K562 (cell line): ENCODE measurements around the gene SPRN. TPM values are rescaled to one million over a fixed set of nuclear protein-coding genes. Genes with fewer than 3 reads are reported as not detected.
A peak's percentile ranks its signal among the peaks of the same experiment; 100 is the strongest.

Experiments
- ATAC-seq: fragments of 200-7000 bp; cut with Tn5 transposase; 3 replicates; pipeline ENCODE4 v1.9.1; 2020; ENCODE audit warnings: moderate library complexity
- BruUV-seq: library from RNA; stranded (reverse); fragments of 400-500 nt; replicated peaks from 2 replicates; lab custom pipeline; 2021; lab: Mats Ljungman, UMichigan
- CTCF ChIA-PET: fragments of 300-600 bp; formaldehyde crosslinking; extraction: SDS; loops from one replicate; lab custom pipeline; 2021; ENCODE audit warnings: low intra/inter-chr PET ratio; lab: Yijun Ruan, JAX
- POLR2A ChIA-PET: fragments of 300-600, 350-650 bp; sonication (Branson Sonifier 250); formaldehyde crosslinking; extraction: SDS; loops from one replicate; lab custom pipeline; 2021; ENCODE audit warnings: antibody characterized with exemption, inconsistent platforms; lab: Yijun Ruan, JAX
- DNase-seq, 4 experiments: peaks; one replicate each; pipeline versions ENCODE4 v3.0.0 to v3.0.0-alpha.2; 2011 to 2018; ENCODE audit warnings: low spot score in 3 of 4, mixed read lengths in 3 of 4; ENCODE audit errors: extremely low read depth in 1 of 4
- FAIRE-seq: peaks from 2 replicates; lab custom pipeline; 2011; peaks lifted over from hg19 to GRCh38; lab: Jason Lieb, UNC
- H2AFZ ChIP-seq: 2 replicates; pipeline ENCODE4 v1.6.0; 2011; ENCODE audit warnings: low read depth, low read length, control low read depth, inconsistent platforms
- H3K27ac ChIP-seq: fragments of 200-600 bp; 3 replicates; pipeline ENCODE4 v1.8.0; 2011; ENCODE audit warnings: low read depth, mild to moderate bottlenecking, control low read depth, inconsistent platforms, low read length, moderate library complexity, mixed read lengths; ENCODE audit errors: extremely low read depth
- H3K27me3 ChIP-seq, 2 experiments: fragments of 300-600 bp in 1 of 2; 2 replicates in 1 of 2; 3 replicates in 1 of 2; pipeline versions ENCODE4 v1.6.0 to v1.8.0; 2011; ENCODE audit warnings: inconsistent platforms in 2 of 2, low read length in 2 of 2, mild to moderate bottlenecking in 1 of 2, mixed read lengths in 1 of 2, moderate library complexity in 1 of 2; ENCODE audit not compliant: control insufficient read depth in 2 of 2, insufficient read depth in 2 of 2
- H3K36me3 ChIP-seq: fragments of 300-600 bp; 3 replicates; pipeline ENCODE4 v1.8.0; 2011; ENCODE audit warnings: mild to moderate bottlenecking, low read length, inconsistent platforms; ENCODE audit not compliant: control insufficient read depth, insufficient read depth
- H3K4me1 ChIP-seq, 2 experiments: fragments of 200-600 bp in 1 of 2; replicated peaks in 1 of 2; 2 replicates in 1 of 2; 3 replicates in 1 of 2; pipeline versions ENCODE4 v1.5.1 to v1.8.0; 2011; ENCODE audit warnings: inconsistent platforms in 2 of 2, low read length in 2 of 2, mild to moderate bottlenecking in 1 of 2, mixed read lengths in 1 of 2, moderate library complexity in 1 of 2; ENCODE audit not compliant: control insufficient read depth in 2 of 2, insufficient read depth in 2 of 2
- H3K4me2 ChIP-seq: 2 replicates; pipeline ENCODE4 v1.6.1; 2011; ENCODE audit warnings: low read length, control low read depth, inconsistent platforms, mixed read lengths; ENCODE audit not compliant: insufficient read depth
- H3K4me3 ChIP-seq: fragments of 200-600 bp; sonication (generic), shearing (Covaris generic); 2 replicates; pipeline ENCODE4 v1.5.1; 2016; ENCODE audit warnings: control low read depth, inconsistent platforms
- H3K79me2 ChIP-seq: fragments of 200-600 bp; 3 replicates; pipeline ENCODE4 v1.8.0; 2011; ENCODE audit warnings: low read length, inconsistent platforms; ENCODE audit not compliant: control insufficient read depth, insufficient read depth
- H3K9ac ChIP-seq, 2 experiments: 2 replicates each; pipeline versions ENCODE4 v1.6.0 to v1.6.1; 2011; ENCODE audit warnings: low read depth in 2 of 2, low read length in 2 of 2, control low read depth in 1 of 2, inconsistent platforms in 1 of 2, mild to moderate bottlenecking in 1 of 2, mixed read lengths in 1 of 2; ENCODE audit not compliant: insufficient read depth in 1 of 2
- H3K9me1 ChIP-seq: one replicate; pipeline ENCODE4 v1.6.0; 2011; ENCODE audit warnings: inconsistent platforms, mild to moderate bottlenecking, low read length, moderate library complexity; ENCODE audit not compliant: control insufficient read depth, insufficient read depth
- H3K9me3 ChIP-seq: replicated peaks from 2 replicates; pipeline ENCODE4 v1.5.1; 2011; ENCODE audit warnings: low read depth, low read length, inconsistent platforms; ENCODE audit not compliant: control insufficient read depth, insufficient read depth
- H4K20me1 ChIP-seq: replicated peaks from 2 replicates; pipeline ENCODE4 v1.6.1; 2011; ENCODE audit warnings: low read length, inconsistent platforms, mixed read lengths; ENCODE audit not compliant: control insufficient read depth, insufficient read depth
- CBX5 ChIP-seq: IDR thresholded peaks from 2 replicates; pipeline ENCODE4 v1.6.1; 2014; ENCODE audit warnings: low read depth, borderline replicate concordance
- CREB1 ChIP-seq, 2 experiments: sonication (generic) in 1 of 2; formaldehyde crosslinking in 1 of 2; IDR thresholded peaks; 2 replicates each; pipeline versions ENCODE4 v1.6.1 to v1.8.0; 2012 to 2022; ENCODE audit warnings: inconsistent platforms in 1 of 2, mild to moderate bottlenecking in 1 of 2, missing genetic modification reagents in 1 of 2, moderate library complexity in 1 of 2
- CXXC5 ChIP-seq: fragments of 250-450 bp; sonication (Bioruptor Pico); IDR thresholded peaks from 2 replicates; pipeline ENCODE4 v1.8.0; 2022; ENCODE audit warnings: inconsistent platforms, mild to moderate bottlenecking, moderate library complexity
- EGR1 ChIP-seq: fragments of 450-650 bp; conservative IDR thresholded peaks from 2 replicates; pipeline ENCODE4 v1.6.1; 2017; ENCODE audit warnings: mild to moderate bottlenecking
- FOXA3 ChIP-seq, 2 experiments: fragments of 450-650 bp in 1 of 2; sonication (generic) in 1 of 2; formaldehyde crosslinking; IDR thresholded peaks in 1 of 2; conservative IDR thresholded peaks in 1 of 2; 2 replicates each; pipeline versions ENCODE4 v1.4.0 to v1.8.0; 2020 to 2022; ENCODE audit warnings: mild to moderate bottlenecking in 2 of 2, missing genetic modification reagents in 1 of 2
- MCM5 ChIP-seq: fragments of 450-650 bp; IDR thresholded peaks from 2 replicates; pipeline ENCODE4 v1.6.1; 2016; ENCODE audit warnings: low read depth
- MTA1 ChIP-seq: fragments of 450-650 bp; IDR thresholded peaks from 2 replicates; pipeline ENCODE4 v1.6.1; 2017; ENCODE audit warnings: borderline replicate concordance
- NFIC ChIP-seq: fragments of 450-650 bp; IDR thresholded peaks from 2 replicates; pipeline ENCODE4 v1.6.1; 2017; ENCODE audit warnings: mild to moderate bottlenecking, inconsistent platforms
- NFXL1 ChIP-seq: fragments of 450-650 bp; formaldehyde crosslinking; IDR thresholded peaks from 2 replicates; pipeline ENCODE4 v1.4.0; 2021; ENCODE audit warnings: mild to moderate bottlenecking
- PBX2 ChIP-seq, 2 experiments: IDR thresholded peaks in 1 of 2; conservative IDR thresholded peaks in 1 of 2; 2 replicates each; pipeline ENCODE4 v1.6.1; 2016; ENCODE audit warnings: low read depth in 2 of 2, mild to moderate bottlenecking in 1 of 2, missing compliant biosample characterization in 1 of 2, missing genetic modification characterization in 1 of 2, moderate library complexity in 1 of 2
- PHF8 ChIP-seq: fragments of 200-600 bp; sonication (generic); IDR thresholded peaks from 2 replicates; pipeline ENCODE4 v1.6.1; 2012; ENCODE audit warnings: mixed run types, mild to moderate bottlenecking, inconsistent platforms, low read length, moderate library complexity, borderline replicate concordance
- RFX1 ChIP-seq: fragments of 450-650 bp; IDR thresholded peaks from 2 replicates; pipeline ENCODE4 v1.6.1; 2016; ENCODE audit warnings: mild to moderate bottlenecking, moderate library complexity
- SAP30 ChIP-seq: fragments of 200-600 bp; sonication (generic); IDR thresholded peaks from 2 replicates; pipeline ENCODE4 v1.6.1; 2012; ENCODE audit warnings: borderline replicate concordance, low read depth, mild to moderate bottlenecking, moderate library complexity, low read length, control low read depth, inconsistent platforms; ENCODE audit not compliant: insufficient read depth, poor library complexity, severe bottlenecking
- SP1 ChIP-seq: sonication (generic); formaldehyde crosslinking; IDR thresholded peaks from 2 replicates; pipeline ENCODE4 v1.8.1; 2022; ENCODE audit warnings: mild to moderate bottlenecking, missing genetic modification reagents
- TFAP4 ChIP-seq: sonication (generic); formaldehyde crosslinking; IDR thresholded peaks from 2 replicates; pipeline ENCODE4 v1.8.0; 2022; ENCODE audit warnings: missing genetic modification reagents, mild to moderate bottlenecking, moderate library complexity, borderline replicate concordance
- WGBS: fragments of 100-300 bp; shearing (Covaris generic); methylation state at CpG from one replicate; pipeline ENCODE4 v1.1.6; 2016; ENCODE audit warnings: low coverage, mixed read lengths; ENCODE audit not compliant: insufficient coverage; ENCODE audit errors: missing lambda C conversion rate; 5-methylcytosine and 5-hydroxymethylcytosine counted together
- in situ Hi-C: fragments of 300-500 bp; cut with MboI; formaldehyde crosslinking; loops from 4 replicates; pipeline ENCODE4 v1.15.0; 2018; ENCODE audit warnings: inconsistent platforms, mixed read lengths
- intact Hi-C: fragments of 100-400 bp; cut with micrococcal nuclease; formaldehyde crosslinking; loops from 2 replicates; pipeline ENCODE4 v1.14.2; 2022
- polyA plus RNA-seq, 8 experiments: library from polyadenylated mRNA; depleted of rRNA in 4 of 8; stranded (reverse) in 5 of 8; unstranded in 3 of 8; fragments of >200 nt; fragmentation: Nextera tagmentation in 2 of 8; fragmentation: Illumina TruSeq in 1 of 8; extraction: Ambion mirVana in 2 of 8; extraction: Trizol in 1 of 8; gene quantifications; 2 replicates each; pipeline versions ENCODE4 v1.2.1 to v1.2.3, GENCODE V29; 2011 to 2014; ENCODE audit warnings: inconsistent platforms in 1 of 8, missing spikeins in 1 of 8
- total RNA-seq, 7 experiments: library from RNA; depleted of rRNA in 6 of 7; stranded (reverse); fragments of >200 nt in 6 of 7; fragmentation: Illumina TruSeq in 2 of 7; extraction: Trizol in 2 of 7; gene quantifications; 2 replicates each; pipeline versions ENCODE4 v1.2.1 to v1.2.3, GENCODE V29; 2011 to 2021; ENCODE audit warnings: low replicate concordance in 1 of 7
- TF ChIP-seq, protein P1 (sequence below): sonication (generic); IDR thresholded peaks from 2 replicates; pipeline ENCODE4 v1.6.1; 2016

SPRN gene
- total and polyA plus RNA-seq, 9 of the 15 experiments (the other 6 are each of a cell fraction or from before 2014, with no cell fraction given): 0.04 TPM; not detected in 8

- intact Hi-C loops (no loop called here), in situ Hi-C loops (no loop called here)
- ATAC-seq (peak; percentile 73), FAIRE-seq (peak; percentile 88), DNase-seq (peak; percentile 14 to 66 (median 21))
- BruUV-seq: no TSS peak
- peak overlapping the region; percentile 46 for H3K4me3 ChIP-seq
- 0% methylated on average over 24 of the region's 39 CpGs for WGBS
- no peaks in the 10 kb centered on the region; the same call in 2 of the 3 replicates for H3K79me2 ChIP-seq
- peak overlapping the region; percentile 92 for H3K4me2 ChIP-seq
- H4K20me1 ChIP-seq: no peaks in the 10 kb centered on the region
- no peaks in the 10 kb centered on the region for H3K9me3 ChIP-seq
- peak overlapping the region; percentile 83 for H3K27ac ChIP-seq
- peak overlapping the region; percentile 94 for H2AFZ ChIP-seq
- POLR2A ChIA-PET: interaction anchor here (0.8 to 1.7 kb wide), 5 partner anchors 10 to 69 kb away, joined by 3 to 6 read pairs (median 4); partner anchors contain the start of gene PAOX
- CTCF ChIA-PET: no interaction called here
- no peaks in the 10 kb centered on the region for H3K9me1 ChIP-seq
- H3K9ac ChIP-seq: peak overlapping the region; percentile 73 to 94
- peaks cover 7% of the 10 kb centered on the region; the same call in 1 of the 3 replicates for H3K36me3 ChIP-seq
- peaks cover 11 to 47% of the 10 kb centered on the region in 2 experiments for H3K4me1 ChIP-seq
- H3K27me3 ChIP-seq: no peaks in the 10 kb centered on the region
- TF ChIP-seq SAP30 (peak; percentile 43), RFX1 (no peak), NFIC (0 out of 2 replicates have a peak, but pooled peaks have one; percentile 29), PBX2 (CRISPR knock-in tag; IDR thresholded peaks at IDR 0.05; ENCODE audit: low read depth) (peak; percentile 47; the same call in 1 of the 2 replicates), PBX2 (tag; conservative IDR thresholded peaks at IDR 0.05; ENCODE audit: low read depth) (no peak), EGR1 (no peak), MTA1 (no peak), CREB1 (IDR thresholded peaks at IDR 0.05) (no peak), CREB1 (CRISPR knock-in tag; IDR thresholded peaks at IDR 0.05) (no peak), SP1 (CRISPR knock-in tag) (0 out of 2 replicates have a peak, but pooled peaks have one; percentile 33), CBX5 (no peak), PHF8 (peak; percentile 17; the same call in 1 of the 2 replicates), CXXC5 (CRISPR knock-in tag) (0 out of 2 replicates have a peak, but pooled peaks have one; percentile 30), MCM5 (no peak), FOXA3 (CRISPR knock-in tag; conservative IDR thresholded peaks at IDR 0.05 in 1 of 2, IDR thresholded peaks at IDR 0.05 in 1 of 2) (no peak), NFXL1 (CRISPR knock-in tag) (no peak), TFAP4 (CRISPR knock-in tag) (no peak)
- TF ChIP-seq, protein P1, sequence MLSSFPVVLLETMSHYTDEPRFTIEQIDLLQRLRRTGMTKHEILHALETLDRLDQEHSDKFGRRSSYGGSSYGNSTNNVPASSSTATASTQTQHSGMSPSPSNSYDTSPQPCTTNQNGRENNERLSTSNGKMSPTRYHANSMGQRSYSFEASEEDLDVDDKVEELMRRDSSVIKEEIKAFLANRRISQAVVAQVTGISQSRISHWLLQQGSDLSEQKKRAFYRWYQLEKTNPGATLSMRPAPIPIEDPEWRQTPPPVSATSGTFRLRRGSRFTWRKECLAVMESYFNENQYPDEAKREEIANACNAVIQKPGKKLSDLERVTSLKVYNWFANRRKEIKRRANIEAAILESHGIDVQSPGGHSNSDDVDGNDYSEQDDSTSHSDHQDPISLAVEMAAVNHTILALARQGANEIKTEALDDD: peak; percentile 59; the same call in 1 of the 2 replicates
Measured at GRCh38 chr10:133388973-133389818, 35.2 kb downstream of the SPRN start.
